NCI-H526 treated with DMSO at 0.1 percent for 48 hours (cell line): ENCODE results near the gene KCNJ10.

Experiments
- DNase-seq: peaks from one replicate; lab custom pipeline; 2025; lab: John Stamatoyannopoulos, UW

Gene KCNJ10

GRCh38 chr1:160024195-160024905 lies 45.6 kb downstream of the KCNJ10 start:
- no peak for DNase-seq

- DNase-seq: no peak
These were observed 47.3 kb downstream of the KCNJ10 start for GRCh38 chr1:160022330-160023310.

GRCh38 chr1:160021376-160022074 lies 48.4 kb downstream of the KCNJ10 start:
- no peak for DNase-seq

- DNase-seq: no peak
These were observed 49.8 kb downstream of the KCNJ10 start for GRCh38 chr1:160020196-160020595.

- DNase-seq: no peak
These were observed 51.1 kb downstream of the KCNJ10 start for GRCh38 chr1:160018900-160019299.

GRCh38 chr1:160018347-160018746 lies 51.6 kb downstream of the KCNJ10 start:
- DNase-seq: no peak

GRCh38 chr1:160017592-160017991 lies 52.4 kb downstream of the KCNJ10 start:
- no peak for DNase-seq

GRCh38 chr1:160011781-160012180 lies 58.2 kb downstream of the KCNJ10 start:
- DNase-seq: no peak

- DNase-seq: no peak
These were observed 60.2 kb downstream of the KCNJ10 start for GRCh38 chr1:160009801-160010200.

GRCh38 chr1:160009081-160009480 lies 60.9 kb downstream of the KCNJ10 start:
- DNase-seq: no peak

GRCh38 chr1:160007577-160008200 lies 62.3 kb downstream of the KCNJ10 start:
- peak; percentile 59 for DNase-seq

GRCh38 chr1:160006312-160006940 lies 63.5 kb downstream of the KCNJ10 start:
- DNase-seq: peak; percentile 83

- DNase-seq: no peak
These were observed 64.9 kb downstream of the KCNJ10 start for GRCh38 chr1:160005070-160005469.

GRCh38 chr1:160004425-160004824 lies 65.5 kb downstream of the KCNJ10 start:
- no peak for DNase-seq

GRCh38 chr1:160004001-160004400 lies 66.0 kb downstream of the KCNJ10 start:
- DNase-seq: no peak

- DNase-seq: no peak
These were observed 68.5 kb downstream of the KCNJ10 start for GRCh38 chr1:160001440-160001839.

GRCh38 chr1:159999204-159999603 lies 70.8 kb downstream of the KCNJ10 start:
- DNase-seq: no peak

- no peak for DNase-seq
These were observed 73.3 kb downstream of the KCNJ10 start for GRCh38 chr1:159996653-159997052.

- DNase-seq: no peak
These were observed 75.1 kb downstream of the KCNJ10 start for GRCh38 chr1:159994896-159995295.

GRCh38 chr1:159993911-159994310 lies 76.0 kb downstream of the KCNJ10 start:
- DNase-seq: no peak

- DNase-seq: no peak
These were observed 77.8 kb downstream of the KCNJ10 start for GRCh38 chr1:159992161-159992560.
